ENCODE data around the gene ATP8B1. TPM values are rescaled to one million over a fixed set of nuclear protein-coding genes. Genes with fewer than 3 reads are reported as not detected.
A peak's percentile ranks its signal among the peaks of the same experiment; 100 is the strongest.

ATP8B1 gene
- total RNA-seq, 4 donors from 2014 or later, result 1.6 to 4.2 (median 2.6) TPM

DNA sequence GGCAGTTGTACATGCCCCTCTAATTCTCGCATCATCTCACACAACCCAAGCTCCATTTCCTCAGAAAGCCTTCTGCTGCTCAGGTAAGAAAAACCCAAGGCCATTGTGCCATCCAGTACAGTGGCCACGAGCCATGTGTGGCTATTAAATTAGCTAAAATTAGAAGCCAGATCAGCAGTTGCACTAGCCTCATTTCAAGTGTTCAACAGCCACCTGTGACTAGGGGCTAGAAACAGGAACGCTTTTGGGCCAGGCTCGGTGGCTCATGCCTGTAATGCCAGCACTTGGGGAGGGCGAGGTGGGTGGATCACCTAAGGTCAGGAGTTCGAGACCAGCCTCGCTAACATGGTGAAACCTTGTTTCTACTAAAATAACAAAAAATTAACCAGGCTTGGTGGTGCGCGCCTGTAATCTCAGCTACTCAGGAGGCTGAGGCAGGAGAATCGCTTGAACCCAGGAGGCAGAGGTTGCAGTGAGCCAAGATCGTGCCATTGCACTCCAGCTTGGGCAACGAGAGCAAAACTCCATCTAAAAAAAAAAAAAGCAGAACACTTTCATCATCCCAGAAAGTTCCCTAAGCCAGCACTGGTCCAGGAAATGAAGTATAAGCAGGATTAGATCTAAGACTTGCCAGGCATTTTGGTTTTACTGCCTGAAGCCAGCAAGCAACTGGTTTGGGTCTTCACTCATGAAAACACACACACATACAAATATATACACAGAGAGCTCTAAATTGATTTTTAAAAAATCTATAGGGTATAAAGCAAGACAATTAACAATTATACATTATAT is 35.7 kb downstream of the ATP8B1 start:
- no peaks in the 10 kb centered on the region for H3K36me3 ChIP-seq
- H3K27me3 ChIP-seq, result no peaks in the 10 kb centered on the region
- ATAC-seq (peak; percentile 91), DNase-seq (peak; percentile 77 to 81)
- H3K27ac ChIP-seq, result peak overlapping the region; percentile 80 to 88 (median 83)
- peaks cover 40 to 60% of the 10 kb centered on the region in 2 donors for H3K4me1 ChIP-seq
- H3K9me3 ChIP-seq, result no peaks in the 10 kb centered on the region
- in situ Hi-C loops (cut with MboI; ENCODE audit: low sequenced_read_pairs in 4 of 4) (no loop called here), intact Hi-C loops (cut with DNase I; ENCODE audit: low total_unique reads) (loop anchor here (10.0 kb wide), 1 partner anchor 547 kb away; no protein-coding TSS in a partner anchor)
- H3K4me3 ChIP-seq, result no peak overlapping the region
- TF ChIP-seq POLR2A (IDR thresholded peaks at IDR 0.05) (no peak), CTCF (IDR thresholded peaks at IDR 0.05 in 4 of 5, conservative IDR thresholded peaks at IDR 0.05 in 1 of 5) (no peak)

- H3K9me3 ChIP-seq, result no peaks in the 10 kb centered on the region
- H3K4me3 ChIP-seq, result no peak overlapping the region
- TF ChIP-seq POLR2A (IDR thresholded peaks at IDR 0.05) (no peak), CTCF (IDR thresholded peaks at IDR 0.05 in 4 of 5, conservative IDR thresholded peaks at IDR 0.05 in 1 of 5) (no peak)
- in situ Hi-C loops (cut with MboI; ENCODE audit: low sequenced_read_pairs in 4 of 4), result no loop called here
- no peaks in the 10 kb centered on the region for H3K36me3 ChIP-seq
- peak overlapping the region in 1 of 4 donors; percentile 8 for H3K27ac ChIP-seq
- H3K4me1 ChIP-seq, result peaks cover 26 to 35% of the 10 kb centered on the region in 2 donors
- no peaks in the 10 kb centered on the region for H3K27me3 ChIP-seq
- intact Hi-C loops (cut with DNase I; ENCODE audit: low total_unique reads), result loop anchor here (10.0 kb wide), 1 partner anchor 550 kb away; no protein-coding TSS in a partner anchor
- no peak for DNase-seq
- no peak for ATAC-seq
Observed at GRCh38 chr18:57764995-57765394, 38.1 kb downstream of the ATP8B1 start.

- intact Hi-C loops (cut with DNase I; ENCODE audit: low total_unique reads), result loop anchor here (10.0 kb wide), 1 partner anchor 551 kb away; no protein-coding TSS in a partner anchor
Observed at GRCh38 chr18:57764087-57764486, 39.0 kb downstream of the ATP8B1 start.

DNA sequence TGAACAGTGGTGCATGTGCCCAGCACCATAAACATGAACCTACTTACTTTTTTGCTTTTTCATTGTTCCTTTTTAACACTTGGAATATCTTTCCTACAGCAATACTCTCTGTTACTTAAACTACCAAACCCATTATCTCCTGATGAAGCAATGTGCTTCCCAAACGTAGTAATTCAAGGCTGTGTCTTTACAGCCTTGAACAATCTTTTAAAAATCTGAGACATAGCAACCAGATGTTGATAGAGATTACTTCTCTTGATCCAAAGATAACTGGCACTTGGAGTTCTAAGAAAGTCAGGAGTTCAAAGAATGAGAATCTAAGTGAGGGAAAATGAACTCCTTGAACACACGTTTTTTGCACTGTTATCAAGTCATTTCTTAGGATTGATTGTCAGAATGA is 40.4 kb downstream of the ATP8B1 start:
- in situ Hi-C loops (cut with MboI; ENCODE audit: low sequenced_read_pairs in 4 of 4) (no loop called here), intact Hi-C loops (cut with DNase I; ENCODE audit: low total_unique reads) (loop anchor here (10.0 kb wide), 1 partner anchor 552 kb away; no protein-coding TSS in a partner anchor)
- Histone ChIP-seq H3K27me3 (no peaks in the 10 kb centered on the region), H3K27ac (no peak overlapping the region), H3K4me3 (no peak overlapping the region), H3K9me3 (no peaks in the 10 kb centered on the region), H3K4me1 (peaks cover 9 to 12% of the 10 kb centered on the region in 2 donors), H3K36me3 (no peaks in the 10 kb centered on the region)
- TF ChIP-seq CTCF (IDR thresholded peaks at IDR 0.05 in 4 of 5, conservative IDR thresholded peaks at IDR 0.05 in 1 of 5) (no peak), POLR2A (IDR thresholded peaks at IDR 0.05) (no peak)
- DNase-seq (no peak), ATAC-seq (no peak)

More at GRCh38 chr18:57764087-57764486, 39.0 kb downstream of the ATP8B1 start:
- Histone ChIP-seq H3K27ac (no peak overlapping the region), H3K9me3 (no peaks in the 10 kb centered on the region), H3K27me3 (no peaks in the 10 kb centered on the region), H3K4me3 (no peak overlapping the region), H3K36me3 (no peaks in the 10 kb centered on the region), H3K4me1 (peaks cover 23 to 26% of the 10 kb centered on the region in 2 donors)
- no peak for ATAC-seq
- in situ Hi-C loops (cut with MboI; ENCODE audit: low sequenced_read_pairs in 4 of 4), result no loop called here
- no peak for TF ChIP-seq POLR2A (IDR thresholded peaks at IDR 0.05)
- no peak for TF ChIP-seq CTCF (IDR thresholded peaks at IDR 0.05 in 4 of 5, conservative IDR thresholded peaks at IDR 0.05 in 1 of 5)
- DNase-seq, result no peak

All from gastrocnemius medialis (tissue), 4 donors.